ENCODE data around the gene NR1I3. TPM values are rescaled to one million over a fixed set of nuclear protein-coding genes. Genes with fewer than 3 reads are reported as not detected.

The NR1I3 gene
- total RNA-seq, 4 donors from 2014 or later = 1.2 TPM; not detected in 3

GRCh38 chr1:161217831-161218230 lies 20.2 kb downstream of the NR1I3 start:
- WGBS = 64% methylated on average over 6 of the region's 6 CpGs
- Histone ChIP-seq H3K36me3 (peaks cover 25% of the 10 kb centered on the region), H3K9me3 (no peaks in the 10 kb centered on the region), H3K4me1 (no peaks in the 10 kb centered on the region), H3K27me3 (no peaks in the 10 kb centered on the region), H3K27ac (peak overlapping the region; percentile 18), H3K4me3 (peak overlapping the region; percentile 39)
- no peak for DNase-seq (ENCODE audit: low spot score in 2 of 2)
- TF ChIP-seq EP300 (IDR thresholded peaks at IDR 0.05) (no peak), CTCF (IDR thresholded peaks at IDR 0.05) (no peak), POLR2AphosphoS5 (IDR thresholded peaks at IDR 0.05) (no peak), POLR2A (IDR thresholded peaks at IDR 0.05) (no peak)

GRCh38 chr1:161216945-161217712 lies 20.9 kb downstream of the NR1I3 start:
- Histone ChIP-seq H3K27me3 (no peaks in the 10 kb centered on the region), H3K36me3 (peaks cover 32% of the 10 kb centered on the region), H3K4me3 (peak overlapping the region; percentile 39), H3K9me3 (no peaks in the 10 kb centered on the region), H3K4me1 (no peaks in the 10 kb centered on the region), H3K27ac (peak overlapping the region; percentile 51)
- WGBS = 56% methylated on average over 7 of the region's 7 CpGs
- no peak for DNase-seq (ENCODE audit: low spot score in 2 of 2)
- TF ChIP-seq POLR2AphosphoS5 (IDR thresholded peaks at IDR 0.05) = peak in 1 of 3 donors; percentile 56
- no peak for TF ChIP-seq CTCF (IDR thresholded peaks at IDR 0.05)
- peak in 1 of 2 donors; percentile 19 for TF ChIP-seq POLR2A (IDR thresholded peaks at IDR 0.05)
- TF ChIP-seq EP300 (IDR thresholded peaks at IDR 0.05) = no peak

- no peak for TF ChIP-seq EP300 (IDR thresholded peaks at IDR 0.05)
- TF ChIP-seq POLR2A (IDR thresholded peaks at IDR 0.05) = peak in 1 of 2 donors; percentile 32
- TF ChIP-seq POLR2AphosphoS5 (IDR thresholded peaks at IDR 0.05) = no peak
- TF ChIP-seq CTCF (IDR thresholded peaks at IDR 0.05) = no peak
- Histone ChIP-seq H3K36me3 (peaks cover 52% of the 10 kb centered on the region), H3K4me1 (peaks cover 1% of the 10 kb centered on the region), H3K27ac (peak within 1 kb of the TSS; percentile 54), H3K27me3 (no peaks in the 10 kb centered on the region), H3K4me3 (peak within 1 kb of the TSS; percentile 39), H3K9me3 (no peaks in the 10 kb centered on the region)
- DNase-seq (ENCODE audit: low spot score in 2 of 2) = no peak
- WGBS = 75% methylated on average over 10 of the region's 10 CpGs
Measured at GRCh38 chr1:161215076-161215475, 22.9 kb downstream of the NR1I3 start, which contains the start of gene FCER1G. TSS of gene FCER1G (plus strand) at chr1:161215295. CDS start at chr1:161215322, 27 bp downstream.

GRCh38 chr1:161214369-161214768 lies 23.6 kb downstream of the NR1I3 start:
- peak overlapping the region; percentile 39 for H3K4me3 ChIP-seq
- TF ChIP-seq POLR2A (IDR thresholded peaks at IDR 0.05) (no peak), CTCF (IDR thresholded peaks at IDR 0.05) (no peak), EP300 (IDR thresholded peaks at IDR 0.05) (no peak), POLR2AphosphoS5 (IDR thresholded peaks at IDR 0.05) (no peak)
- H3K4me1 ChIP-seq = peaks cover 2% of the 10 kb centered on the region
- H3K27ac ChIP-seq = no peak overlapping the region
- no peaks in the 10 kb centered on the region for H3K9me3 ChIP-seq
- WGBS = 91% methylated on average over 9 of the region's 9 CpGs
- no peak for DNase-seq (ENCODE audit: low spot score in 2 of 2)
- H3K36me3 ChIP-seq = peaks cover 59% of the 10 kb centered on the region
- H3K27me3 ChIP-seq = no peaks in the 10 kb centered on the region

- Histone ChIP-seq H3K4me3 (no peak overlapping the region), H3K9me3 (no peaks in the 10 kb centered on the region), H3K4me1 (peaks cover 15% of the 10 kb centered on the region), H3K27me3 (no peaks in the 10 kb centered on the region), H3K27ac (no peak overlapping the region), H3K36me3 (peaks cover 99% of the 10 kb centered on the region)
- TF ChIP-seq EP300 (IDR thresholded peaks at IDR 0.05) (no peak), CTCF (IDR thresholded peaks at IDR 0.05) (peak; percentile 83 to 84)
- DNase-seq (ENCODE audit: low spot score in 2 of 2) = no peak
- WGBS = 43% methylated on average over 11 of the region's 11 CpGs
Measured at GRCh38 chr1:161209790-161210409, 28.1 kb downstream of the NR1I3 start.

Data from suprapubic skin (tissue), 4 donors.